SU-DHL-6 (cell line): Measurements from ENCODE around the gene SPACA1.

ENCODE experiments used
- EZH2phosphoT487 ChIP-seq: fragments of 200-600 bp; sonication (generic), shearing (Covaris generic); conservative IDR thresholded peaks from 2 replicates; pipeline ENCODE4 v1.6.1; 2018; ENCODE audit warnings: mild to moderate bottlenecking, antibody characterized with exemption, low read length, moderate library complexity, mixed read lengths
- TF ChIP-seq, protein P1 (sequence below): fragments of 200-600 bp; sonication (generic); IDR thresholded peaks from one replicate; pipeline ENCODE4 v1.5.1; 2017; ENCODE audit warnings: antibody characterized with exemption, mild to moderate bottlenecking, low read length, moderate library complexity; ENCODE audit not compliant: insufficient read depth, poor library complexity, severe bottlenecking

DNA sequence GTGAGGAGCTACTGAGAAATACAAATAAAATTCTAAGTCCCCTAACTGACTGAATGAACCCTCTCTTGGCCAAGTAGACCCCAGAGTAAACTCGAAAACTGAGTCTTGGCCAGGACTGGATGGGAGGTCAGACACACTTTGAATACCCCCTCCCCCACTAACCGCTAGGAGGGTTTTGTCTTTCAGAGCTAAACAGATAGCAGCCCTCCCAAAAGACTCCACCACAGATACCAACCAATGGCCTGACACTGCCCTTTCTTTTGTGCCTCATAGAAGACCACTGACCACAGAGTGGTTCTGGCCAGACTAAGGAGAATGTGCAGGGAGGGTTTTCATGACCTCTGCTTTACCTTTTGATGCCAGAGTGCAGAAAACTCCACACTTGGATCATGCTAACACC lies 42.1 kb downstream of the SPACA1 start:
- TF ChIP-seq, protein P1, sequence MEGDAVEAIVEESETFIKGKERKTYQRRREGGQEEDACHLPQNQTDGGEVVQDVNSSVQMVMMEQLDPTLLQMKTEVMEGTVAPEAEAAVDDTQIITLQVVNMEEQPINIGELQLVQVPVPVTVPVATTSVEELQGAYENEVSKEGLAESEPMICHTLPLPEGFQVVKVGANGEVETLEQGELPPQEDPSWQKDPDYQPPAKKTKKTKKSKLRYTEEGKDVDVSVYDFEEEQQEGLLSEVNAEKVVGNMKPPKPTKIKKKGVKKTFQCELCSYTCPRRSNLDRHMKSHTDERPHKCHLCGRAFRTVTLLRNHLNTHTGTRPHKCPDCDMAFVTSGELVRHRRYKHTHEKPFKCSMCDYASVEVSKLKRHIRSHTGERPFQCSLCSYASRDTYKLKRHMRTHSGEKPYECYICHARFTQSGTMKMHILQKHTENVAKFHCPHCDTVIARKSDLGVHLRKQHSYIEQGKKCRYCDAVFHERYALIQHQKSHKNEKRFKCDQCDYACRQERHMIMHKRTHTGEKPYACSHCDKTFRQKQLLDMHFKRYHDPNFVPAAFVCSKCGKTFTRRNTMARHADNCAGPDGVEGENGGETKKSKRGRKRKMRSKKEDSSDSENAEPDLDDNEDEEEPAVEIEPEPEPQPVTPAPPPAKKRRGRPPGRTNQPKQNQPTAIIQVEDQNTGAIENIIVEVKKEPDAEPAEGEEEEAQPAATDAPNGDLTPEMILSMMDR: no peak
- no peak for TF ChIP-seq EZH2phosphoT487
